Spleen (tissue), 11 donors: Measurements from ENCODE around the gene AKAP6. TPM values are rescaled to one million over a fixed set of nuclear protein-coding genes. Genes with fewer than 3 reads are reported as not detected.

Experiments used
- DNase-seq: peaks from one replicate; pipeline ENCODE4 v3.0.0-alpha.2; 2020
- H3K27ac ChIP-seq, 8 donors: fragments of 200-600 bp; sonication (generic) in 7 of 8; 1 replicate in 4 of 8; 2 replicates in 4 of 8; pipeline versions ENCODE4 v1.5.0 to v1.8.0; 2016 to 2021; ENCODE audit warnings: inconsistent platforms in 4 of 8, mild to moderate bottlenecking in 4 of 8, moderate library complexity in 1 of 8
- H3K27me3 ChIP-seq, 7 donors: fragments of 200-600 bp; sonication (generic) in 6 of 7; replicated peaks in 1 of 7; 1 replicate in 4 of 7; 2 replicates in 3 of 7; pipeline versions ENCODE4 v1.5.0 to v1.8.0; 2016 to 2021; ENCODE audit warnings: inconsistent platforms in 3 of 7, mild to moderate bottlenecking in 1 of 7
- H3K36me3 ChIP-seq, 6 donors: fragments of 200-600 bp; sonication (generic) in 5 of 6; 1 replicate in 4 of 6; 2 replicates in 2 of 6; pipeline versions ENCODE4 v1.5.0 to v1.8.0; 2016 to 2021; ENCODE audit warnings: inconsistent platforms in 2 of 6
- H3K4me1 ChIP-seq, 6 donors: fragments of 200-600 bp; sonication (generic) in 5 of 6; 1 replicate in 3 of 6; 2 replicates in 3 of 6; pipeline versions ENCODE4 v1.5.0 to v1.8.0; 2016 to 2021; ENCODE audit warnings: inconsistent platforms in 3 of 6
- H3K4me3 ChIP-seq, 8 donors: fragments of 200-600 bp; sonication (generic) in 7 of 8; 1 replicate in 4 of 8; 2 replicates in 4 of 8; pipeline versions ENCODE4 v1.5.0 to v1.8.0; 2016 to 2021; ENCODE audit warnings: inconsistent platforms in 4 of 8, mild to moderate bottlenecking in 4 of 8, moderate library complexity in 2 of 8
- H3K9me3 ChIP-seq, 8 donors: fragments of 200-600 bp; sonication (generic) in 7 of 8; 1 replicate in 4 of 8; 2 replicates in 4 of 8; pipeline versions ENCODE4 v1.5.0 to v1.8.0; 2016 to 2021; ENCODE audit warnings: inconsistent platforms in 4 of 8
- POLR2A ChIP-seq, 3 donors: fragments of 450-650 bp; IDR thresholded peaks; one replicate each; pipeline ENCODE4 v1.5.1; 2017; ENCODE audit warnings: antibody characterized with exemption in 3 of 3, mild to moderate bottlenecking in 1 of 3
- POLR2AphosphoS5 ChIP-seq, 3 donors: sonication (generic); formaldehyde crosslinking; IDR thresholded peaks; one replicate each; pipeline ENCODE4 v1.5.1; 2017; ENCODE audit warnings: antibody characterized with exemption in 3 of 3
- WGBS, 5 donors: extraction: QIAGEN DNeasy Blood & Tissue Kit in 3 of 5; methylation state at CpG; one replicate each; pipeline versions ENCODE4 v1.1.5 to v1.1.7; 2013 to 2018; 5-methylcytosine and 5-hydroxymethylcytosine counted together
- intact Hi-C: fragments of 100-400 bp; cut with DNase I; formaldehyde crosslinking; loops from one replicate; pipeline ENCODE4 v1.15.0; 2023; ENCODE audit warnings: low total_unique reads
- polyA plus RNA-seq, 3 donors: library from polyadenylated mRNA; stranded (reverse); fragments of 200-250 nt; gene quantifications; one replicate each; pipeline ENCODE4 v1.2.1, GENCODE V29; 2013
- total RNA-seq, 7 donors: library from RNA; depleted of rRNA in 3 of 7; stranded (reverse); fragments of >200 nt in 3 of 7; fragmentation: NEBNext Ultra II Directional in 4 of 7; extraction: Animal tissue kit (Norgen Biotek cat#: 25700) in 4 of 7; gene quantifications; one replicate each; pipeline versions ENCODE4 v1.1.0 to v1.2.1, GENCODE V29; 2016 to 2021
- TF ChIP-seq, protein P1 (sequence below), 11 experiments: fragments of 200-600 bp in 7 of 11; fragments of 450-650 bp in 4 of 11; sonication (generic) in 4 of 11; IDR thresholded peaks in 8 of 11; conservative IDR thresholded peaks in 3 of 11; 1 replicate in 7 of 11; 2 replicates in 4 of 11; pipeline versions ENCODE4 v1.4.0 to v1.8.0; 2016 to 2021; ENCODE audit warnings: antibody characterized with exemption in 11 of 11, inconsistent platforms in 4 of 11, mild to moderate bottlenecking in 1 of 11
- donor health status: healthy with polysubstance abuse.
- donor health status: DM: no; HTN: no; CAD: no; lungs with moderate emphysema.
- donor health status: DM: no; HTN: no; CAD: no.
- donor health status: Bipolar disorder and iron deficiency.
- donor health status: healthy.
- donor health status: DM: no; HTN: no; CAD: no.
- donor health status: DM: yes; HTN: yes; CAD: no.

Gene AKAP6
- total and polyA plus RNA-seq, 10 donors, result 0.20 to 12.1 (median 4.8) TPM

DNA sequence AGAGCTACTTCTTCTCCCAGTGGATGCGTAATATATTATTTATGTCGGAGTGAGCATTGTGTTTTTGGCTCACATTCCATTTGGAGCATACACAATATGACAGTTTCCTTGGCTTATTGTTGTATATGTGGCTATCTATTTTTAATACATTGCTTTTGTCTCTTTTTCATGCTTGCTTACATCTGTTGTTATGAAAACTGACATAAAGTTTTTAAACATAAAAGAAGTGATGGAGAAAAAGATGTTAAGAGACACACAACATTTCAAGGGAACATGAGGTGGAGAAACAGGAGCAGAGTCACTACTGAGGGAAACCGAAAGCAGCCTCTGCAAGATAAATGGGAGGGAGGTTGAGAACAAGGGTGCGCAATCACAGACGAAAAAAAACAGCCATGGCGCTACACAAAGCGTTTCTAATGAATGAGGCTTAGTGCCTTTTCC lies 381.2 kb downstream of the AKAP6 start:
- intact Hi-C loops, result loop anchor here (5.0 kb wide), 1 partner anchor 1087 kb away; no protein-coding TSS in a partner anchor
- Histone ChIP-seq H3K9me3 (no peaks in the 10 kb centered on the region), H3K4me1 (peaks cover 0 to 8% (median 0%) of the 10 kb centered on the region in 6 donors), H3K36me3 (no peaks in the 10 kb centered on the region), H3K27ac (peak overlapping the region in 2 of 8 donors; percentile 29 to 50), H3K4me3 (peak overlapping the region in 3 of 8 donors; percentile 15 to 47 (median 16)), H3K27me3 (no peaks in the 10 kb centered on the region)
- 51 to 78% (median 70%) methylated on average over 7 of the region's 7 CpGs for WGBS, 5 donors
- TF ChIP-seq POLR2A (IDR thresholded peaks at IDR 0.05), result no peak
- TF ChIP-seq, protein P1, sequence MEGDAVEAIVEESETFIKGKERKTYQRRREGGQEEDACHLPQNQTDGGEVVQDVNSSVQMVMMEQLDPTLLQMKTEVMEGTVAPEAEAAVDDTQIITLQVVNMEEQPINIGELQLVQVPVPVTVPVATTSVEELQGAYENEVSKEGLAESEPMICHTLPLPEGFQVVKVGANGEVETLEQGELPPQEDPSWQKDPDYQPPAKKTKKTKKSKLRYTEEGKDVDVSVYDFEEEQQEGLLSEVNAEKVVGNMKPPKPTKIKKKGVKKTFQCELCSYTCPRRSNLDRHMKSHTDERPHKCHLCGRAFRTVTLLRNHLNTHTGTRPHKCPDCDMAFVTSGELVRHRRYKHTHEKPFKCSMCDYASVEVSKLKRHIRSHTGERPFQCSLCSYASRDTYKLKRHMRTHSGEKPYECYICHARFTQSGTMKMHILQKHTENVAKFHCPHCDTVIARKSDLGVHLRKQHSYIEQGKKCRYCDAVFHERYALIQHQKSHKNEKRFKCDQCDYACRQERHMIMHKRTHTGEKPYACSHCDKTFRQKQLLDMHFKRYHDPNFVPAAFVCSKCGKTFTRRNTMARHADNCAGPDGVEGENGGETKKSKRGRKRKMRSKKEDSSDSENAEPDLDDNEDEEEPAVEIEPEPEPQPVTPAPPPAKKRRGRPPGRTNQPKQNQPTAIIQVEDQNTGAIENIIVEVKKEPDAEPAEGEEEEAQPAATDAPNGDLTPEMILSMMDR (IDR thresholded peaks at IDR 0.05 in 8 of 11, conservative IDR thresholded peaks at IDR 0.05 in 3 of 11), result no peak
- TF ChIP-seq POLR2AphosphoS5 (IDR thresholded peaks at IDR 0.05), result no peak
- no peak for DNase-seq

GRCh38 chr14:32710731-32711680 lies 381.9 kb downstream of the AKAP6 start:
- Histone ChIP-seq H3K9me3 (no peaks in the 10 kb centered on the region), H3K27me3 (no peaks in the 10 kb centered on the region), H3K36me3 (no peaks in the 10 kb centered on the region), H3K4me1 (peaks cover 0 to 8% (median 0%) of the 10 kb centered on the region in 6 donors), H3K27ac (peak overlapping the region in 2 of 8 donors; percentile 29 to 50), H3K4me3 (peak overlapping the region in 3 of 8 donors; percentile 15 to 47 (median 16))
- 44 to 53% (median 48%) methylated on average over 7 of the region's 7 CpGs for WGBS, 5 donors
- no peak for DNase-seq
- TF ChIP-seq, protein P1 (IDR thresholded peaks at IDR 0.05 in 8 of 11, conservative IDR thresholded peaks at IDR 0.05 in 3 of 11), result peak in 9 of 11 experiments; percentile 15 to 56 (median 38)
- no peak for TF ChIP-seq POLR2A (IDR thresholded peaks at IDR 0.05)
- intact Hi-C loops, result loop anchor here (5.0 kb wide), 1 partner anchor 1086 kb away; no protein-coding TSS in a partner anchor

DNA sequence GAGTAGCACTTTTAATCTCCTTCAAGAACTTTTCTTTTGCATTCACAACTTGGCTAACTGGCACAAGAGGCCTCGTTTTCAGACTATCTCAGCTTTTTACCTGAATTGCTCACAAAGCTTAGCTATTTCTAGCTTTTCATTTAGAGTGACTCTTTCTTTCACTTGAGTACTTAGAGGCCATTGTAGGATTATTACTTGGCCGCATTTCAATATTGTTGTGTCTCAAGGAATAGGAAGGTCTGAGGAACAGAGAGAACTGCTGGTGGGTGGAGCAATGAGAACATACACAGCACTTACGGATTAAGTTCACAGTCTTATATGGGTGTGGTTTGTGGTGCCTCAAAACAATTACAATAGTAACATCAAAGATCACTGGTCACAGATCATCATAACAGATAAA lies 384.8 kb downstream of the AKAP6 start:
- Histone ChIP-seq H3K9me3 (no peaks in the 10 kb centered on the region), H3K27ac (no peak overlapping the region), H3K4me3 (no peak overlapping the region), H3K4me1 (peaks cover 0 to 8% (median 0%) of the 10 kb centered on the region in 6 donors), H3K27me3 (no peaks in the 10 kb centered on the region), H3K36me3 (no peaks in the 10 kb centered on the region)
- WGBS, 5 donors, result 76 to 83% (median 81%) methylated on average over 3 of the region's 3 CpGs
- DNase-seq, result no peak
- TF ChIP-seq POLR2A (IDR thresholded peaks at IDR 0.05), result no peak
- TF ChIP-seq, protein P1 (IDR thresholded peaks at IDR 0.05 in 8 of 11, conservative IDR thresholded peaks at IDR 0.05 in 3 of 11), result no peak
- TF ChIP-seq POLR2AphosphoS5 (IDR thresholded peaks at IDR 0.05), result no peak
- intact Hi-C loops, result loop anchor here (5.0 kb wide), 1 partner anchor 1083 kb away; no protein-coding TSS in a partner anchor

DNA sequence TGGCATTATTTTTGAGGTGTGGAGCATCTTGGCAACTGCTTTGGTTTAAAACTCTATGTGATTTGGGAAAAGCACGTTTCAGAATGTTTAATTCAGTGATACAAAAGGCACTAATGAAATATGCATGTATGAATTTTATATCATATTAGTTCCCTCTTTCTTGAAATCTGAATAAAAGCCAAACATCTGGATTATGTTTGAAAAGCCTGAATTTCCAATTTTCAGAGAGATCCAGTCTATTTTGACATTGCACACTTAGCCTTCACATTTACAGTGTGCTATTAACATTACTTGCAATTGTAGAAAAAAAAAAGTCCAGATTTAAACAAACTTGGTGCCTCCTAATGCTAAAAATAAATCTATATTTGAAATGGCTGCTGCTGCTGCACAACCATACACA lies 390.5 kb downstream of the AKAP6 start:
- intact Hi-C loops, result no loop called here

More for the DNA sequence above, 390.5 kb downstream of the AKAP6 start:
- WGBS, 5 donors, result 61 to 85% (median 75%) methylated on average over 1 of the region's 1 CpG
- DNase-seq, result no peak
- Histone ChIP-seq H3K4me1 (no peaks in the 10 kb centered on the region), H3K4me3 (no peak overlapping the region), H3K36me3 (no peaks in the 10 kb centered on the region), H3K27ac (no peak overlapping the region), H3K9me3 (no peaks in the 10 kb centered on the region), H3K27me3 (no peaks in the 10 kb centered on the region)
- TF ChIP-seq, protein P1 (IDR thresholded peaks at IDR 0.05 in 8 of 11, conservative IDR thresholded peaks at IDR 0.05 in 3 of 11), result no peak
- TF ChIP-seq POLR2AphosphoS5 (IDR thresholded peaks at IDR 0.05), result no peak
- TF ChIP-seq POLR2A (IDR thresholded peaks at IDR 0.05), result no peak
